Stomach (tissue), 9 donors: Measurements from ENCODE around the gene BST2. TPM values are rescaled to one million over a fixed set of nuclear protein-coding genes. Genes with fewer than 3 reads are reported as not detected.

Experiments used
- DNase-seq, 2 donors: peaks; one replicate each; pipeline versions ENCODE4 v3.0.0 to v3.0.0-alpha.2; 2013 to 2019
- H3K27ac ChIP-seq, 5 donors: fragments of 200-600 bp in 4 of 5; sonication (generic) in 4 of 5; one replicate each; pipeline ENCODE4 v1.5.1; 2013 to 2019; ENCODE audit warnings: mild to moderate bottlenecking in 1 of 5, moderate library complexity in 1 of 5
- H3K27me3 ChIP-seq, 3 donors: fragments of 200-600 bp; sonication (generic); one replicate each; pipeline ENCODE4 v1.5.1; 2017 to 2019; ENCODE audit warnings: mixed run types in 1 of 3
- H3K36me3 ChIP-seq, 4 donors: fragments of 200-600 bp; sonication (generic); 1 replicate in 3 of 4; 2 replicates in 1 of 4; pipeline ENCODE4 v1.5.1; 2016 to 2019
- H3K4me1 ChIP-seq, 4 donors: fragments of 200-600 bp; sonication (generic); one replicate each; pipeline ENCODE4 v1.5.1; 2016 to 2019
- H3K4me3 ChIP-seq, 4 donors: fragments of 200-600 bp; sonication (generic) in 3 of 4; one replicate each; pipeline ENCODE4 v1.5.1; 2016 to 2019; ENCODE audit warnings: mild to moderate bottlenecking in 1 of 4
- H3K9me3 ChIP-seq, 4 donors: fragments of 200-600 bp; sonication (generic); one replicate each; pipeline ENCODE4 v1.5.1; 2016 to 2019
- CTCF ChIP-seq, 7 experiments: fragments of 450-650 bp in 4 of 7; fragments of 200-600 bp in 3 of 7; sonication (generic) in 3 of 7; IDR thresholded peaks; one replicate each; pipeline ENCODE4 v1.5.1; 2016 to 2019; ENCODE audit warnings: antibody characterized with exemption in 7 of 7, control low read depth in 2 of 7, mild to moderate bottlenecking in 1 of 7
- EP300 ChIP-seq: sonication (generic); formaldehyde crosslinking; IDR thresholded peaks from one replicate; pipeline ENCODE4 v1.6.1; 2017; ENCODE audit warnings: antibody characterized with exemption
- POLR2A ChIP-seq, 4 donors: fragments of 450-650 bp; IDR thresholded peaks; one replicate each; pipeline ENCODE4 v1.6.1; 2016; ENCODE audit warnings: antibody characterized with exemption in 4 of 4, control low read depth in 2 of 4, mild to moderate bottlenecking in 1 of 4, moderate library complexity in 1 of 4
- POLR2AphosphoS5 ChIP-seq, 3 donors: sonication (generic); formaldehyde crosslinking; IDR thresholded peaks; one replicate each; pipeline ENCODE4 v1.6.1; 2016; ENCODE audit warnings: antibody characterized with exemption in 3 of 3
- WGBS, 5 donors: extraction: QIAGEN DNeasy Blood & Tissue Kit in 3 of 5; methylation state at CpG; one replicate each; pipeline versions ENCODE4 v1.1.5 to v1.1.7; 2013 to 2018; 5-methylcytosine and 5-hydroxymethylcytosine counted together
- intact Hi-C: fragments of 100-400 bp; cut with DNase I; formaldehyde crosslinking; loops from one replicate; pipeline ENCODE4 v1.15.1; 2023; ENCODE audit warnings: low total_unique reads
- polyA plus RNA-seq, 3 donors: library from polyadenylated mRNA; stranded (reverse); fragments of 200-250 nt; gene quantifications; one replicate each; pipeline ENCODE4 v1.2.3, GENCODE V29; 2013
- total RNA-seq, 5 donors: library from RNA; depleted of rRNA; stranded (reverse); fragments of >200 nt; gene quantifications; one replicate each; pipeline versions ENCODE4 v1.1.0 to v1.2.3, GENCODE V29; 2014 to 2016
- donor health status: healthy with polysubstance abuse.
- donor health status: Bipolar disorder and iron deficiency.
- donor health status: healthy.

Gene BST2
- total and polyA plus RNA-seq, 8 donors = 6.4 to 182 (median 48.8) TPM

DNA sequence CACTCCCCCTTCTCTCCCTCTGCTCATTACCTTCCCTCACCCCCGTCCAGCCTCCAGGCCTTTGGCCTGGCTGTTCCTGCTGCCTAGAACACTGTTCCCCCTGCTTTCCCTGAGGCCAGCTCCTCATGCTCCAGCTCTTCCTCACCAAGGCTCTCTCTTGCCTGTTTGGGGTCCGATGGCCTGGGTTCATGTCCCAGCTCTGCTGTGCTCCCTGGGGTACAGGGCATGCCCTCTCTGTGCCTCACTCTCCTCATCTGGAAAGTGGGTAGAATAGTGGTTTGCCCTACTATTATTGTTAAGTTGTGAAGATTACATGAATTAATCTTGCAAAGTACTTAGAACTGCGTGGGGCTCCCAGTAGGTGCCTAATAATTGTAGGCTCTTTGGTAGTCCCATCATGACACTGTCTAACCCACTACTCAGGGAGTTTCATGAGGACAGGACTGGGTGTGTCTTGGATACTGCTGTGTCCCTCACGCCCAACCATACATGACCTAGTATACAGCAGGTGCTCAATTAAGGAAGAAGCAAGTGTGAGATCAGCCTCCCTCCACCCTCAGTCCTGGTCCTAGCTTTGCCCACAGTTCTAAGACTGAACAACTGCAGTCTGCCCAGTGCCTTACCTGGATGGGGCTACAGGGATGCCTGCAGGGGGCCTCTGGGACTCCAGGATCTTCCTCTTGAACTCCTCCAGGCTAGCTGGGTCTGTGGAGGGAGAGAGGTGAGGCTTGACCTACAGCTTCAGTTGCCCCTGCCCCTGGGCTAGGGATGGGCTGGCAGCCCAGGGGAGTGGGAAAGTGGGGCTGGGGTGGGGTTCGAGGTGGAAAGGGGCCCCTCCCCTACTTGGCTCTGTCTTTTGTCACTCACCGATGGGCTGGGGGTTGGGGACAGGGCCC lies 45.3 kb downstream of the BST2 start:
- Histone ChIP-seq H3K4me1 (no peaks in the 10 kb centered on the region), H3K4me3 (no peak overlapping the region), H3K27ac (no peak overlapping the region), H3K9me3 (no peaks in the 10 kb centered on the region), H3K27me3 (peaks cover 0 to 4% (median 0%) of the 10 kb centered on the region in 3 donors), H3K36me3 (no peaks in the 10 kb centered on the region)
- DNase-seq = no peak
- 68 to 79% (median 78%) methylated on average over 6 of the region's 6 CpGs for WGBS, 5 donors
- TF ChIP-seq CTCF (IDR thresholded peaks at IDR 0.05) (no peak), POLR2AphosphoS5 (IDR thresholded peaks at IDR 0.05) (no peak), POLR2A (IDR thresholded peaks at IDR 0.05) (no peak), EP300 (no peak)
- intact Hi-C loops = no loop called here

GRCh38 chr19:17358395-17358794 lies 47.0 kb downstream of the BST2 start:
- Histone ChIP-seq H3K4me3 (no peak overlapping the region), H3K9me3 (no peaks in the 10 kb centered on the region), H3K4me1 (no peaks in the 10 kb centered on the region), H3K36me3 (no peaks in the 10 kb centered on the region), H3K27ac (peak overlapping the region in 3 of 5 donors; percentile 23 to 41 (median 40)), H3K27me3 (no peaks in the 10 kb centered on the region)
- no peak for DNase-seq
- intact Hi-C loops = no loop called here
- WGBS, 5 donors = 66 to 82% (median 79%) methylated on average over 7 of the region's 7 CpGs
- TF ChIP-seq EP300 (peak; percentile 13), CTCF (IDR thresholded peaks at IDR 0.05) (no peak), POLR2A (IDR thresholded peaks at IDR 0.05) (no peak), POLR2AphosphoS5 (IDR thresholded peaks at IDR 0.05) (peak in 1 of 3 donors; percentile 26)

DNA sequence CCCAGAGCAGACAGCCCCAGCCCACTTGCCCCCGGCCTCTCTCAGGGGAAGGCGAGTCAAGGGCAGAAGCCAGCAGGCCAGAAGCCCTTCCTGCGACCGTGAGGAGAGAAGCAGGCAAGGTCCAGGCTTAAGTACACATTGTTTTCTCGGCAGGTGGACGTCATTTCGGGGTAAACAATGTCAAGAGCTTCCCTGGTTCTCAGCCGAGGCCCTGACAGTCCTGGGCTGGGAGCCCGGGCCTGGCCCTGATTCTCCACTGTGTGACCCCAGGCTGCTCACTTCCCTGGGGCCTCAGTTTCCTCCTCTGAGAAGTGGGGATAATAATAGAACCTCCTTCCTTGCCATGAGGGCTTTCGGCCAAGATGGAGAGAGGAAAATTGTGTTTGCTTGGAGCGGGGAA lies 47.7 kb downstream of the BST2 start:
- no peaks in the 10 kb centered on the region for H3K9me3 ChIP-seq
- WGBS, 5 donors = 32 to 43% (median 39%) methylated on average over 11 of the region's 11 CpGs
- DNase-seq = peak in 1 of 2 donors; percentile 39
- no peak overlapping the region for H3K4me3 ChIP-seq
- H3K27ac ChIP-seq = peak overlapping the region in 3 of 5 donors; percentile 23 to 41 (median 40)
- H3K36me3 ChIP-seq = no peaks in the 10 kb centered on the region
- intact Hi-C loops = no loop called here
- H3K4me1 ChIP-seq = peaks cover 0 to 5% (median 0%) of the 10 kb centered on the region in 4 donors
- peaks cover 0 to 6% (median 0%) of the 10 kb centered on the region in 3 donors for H3K27me3 ChIP-seq
- TF ChIP-seq POLR2A (IDR thresholded peaks at IDR 0.05) = no peak
- TF ChIP-seq CTCF (IDR thresholded peaks at IDR 0.05) = no peak
- TF ChIP-seq EP300 = no peak
- TF ChIP-seq POLR2AphosphoS5 (IDR thresholded peaks at IDR 0.05) = no peak

DNA sequence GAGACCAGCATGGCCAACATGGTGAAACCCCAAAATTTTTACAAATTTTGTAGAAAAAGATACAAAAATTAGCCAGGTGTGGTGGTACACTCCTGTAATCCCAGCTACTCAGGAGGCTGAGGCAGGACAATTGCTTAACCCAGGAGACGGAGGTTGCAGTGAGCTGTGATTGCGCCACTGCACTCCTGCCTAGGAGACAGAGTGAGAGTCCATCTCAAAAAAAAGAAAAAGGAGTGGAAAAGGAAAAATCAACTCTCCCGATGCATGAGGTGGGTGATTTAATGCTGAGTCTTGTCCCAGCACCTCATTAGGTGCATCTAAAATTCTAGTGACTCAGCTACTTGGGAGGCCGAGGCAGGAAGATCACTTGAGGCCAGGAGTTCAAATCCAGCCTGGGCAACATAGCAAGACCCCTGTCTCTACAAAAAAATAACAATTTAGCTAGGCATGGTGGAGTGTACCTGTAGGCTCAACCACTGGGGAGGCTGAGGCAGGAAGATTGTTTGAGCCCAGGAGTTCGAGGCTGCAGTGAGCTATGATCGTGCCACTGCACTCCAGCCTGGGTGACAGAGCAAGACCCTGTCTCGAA lies 48.3 kb downstream of the BST2 start:
- intact Hi-C loops = no loop called here
- H3K9me3 ChIP-seq = no peaks in the 10 kb centered on the region
- no peak for DNase-seq
- H3K4me1 ChIP-seq = peaks cover 0 to 5% (median 0%) of the 10 kb centered on the region in 4 donors
- H3K4me3 ChIP-seq = no peak overlapping the region
- WGBS, 5 donors = 83 to 90% (median 86%) methylated on average over 7 of the region's 7 CpGs
- no peak for TF ChIP-seq CTCF (IDR thresholded peaks at IDR 0.05)
- TF ChIP-seq EP300 = no peak
- TF ChIP-seq POLR2A (IDR thresholded peaks at IDR 0.05) = no peak
- no peaks in the 10 kb centered on the region for H3K36me3 ChIP-seq
- peaks cover 0 to 12% (median 0%) of the 10 kb centered on the region in 3 donors for H3K27me3 ChIP-seq
- peak overlapping the region in 3 of 5 donors; percentile 23 to 40 (median 34) for H3K27ac ChIP-seq
